Progenitor cell of endocrine pancreas (in vitro differentiated cells): ENCODE results near the gene SLC25A28. TPM values are rescaled to one million over a fixed set of nuclear protein-coding genes. Genes with fewer than 3 reads are reported as not detected.
"Not testable (repeated sequence)": the region's sequence is repeated elsewhere in the genome, so short reads cannot be mapped to it uniquely, and the experiment has no call there.

Experiments
- DNase-seq: peaks from one replicate; pipeline ENCODE4 v3.0.0; 2021; ENCODE audit warnings: low spot score; ENCODE audit not compliant: unreplicated experiment
- H3K27ac Mint-ChIP-seq: 2 replicates; pipeline ENCODE4 v1.8.0; 2021; ENCODE audit warnings: mild to moderate bottlenecking, moderate library complexity, mixed read lengths
- H3K27me3 Mint-ChIP-seq: 2 replicates; pipeline ENCODE4 v1.8.0; 2021; ENCODE audit warnings: mixed read lengths
- H3K36me3 Mint-ChIP-seq: 2 replicates; pipeline ENCODE4 v1.8.0; 2022; ENCODE audit warnings: mixed read lengths; ENCODE audit not compliant: insufficient read depth
- H3K4me1 Mint-ChIP-seq: 2 replicates; pipeline ENCODE4 v1.8.0; 2021; ENCODE audit warnings: low read depth, mixed read lengths
- H3K4me3 Mint-ChIP-seq: 2 replicates; pipeline ENCODE4 v1.8.0; 2021; ENCODE audit warnings: low read depth, mild to moderate bottlenecking, moderate library complexity, mixed read lengths
- H3K9me3 Mint-ChIP-seq: 2 replicates; pipeline ENCODE4 v1.8.0; 2021; ENCODE audit warnings: low read depth, mixed read lengths
- CTCF ChIP-seq: fragments of 200-600 bp; sonication (generic); IDR thresholded peaks from one replicate; pipeline ENCODE4 v1.5.0; 2021; ENCODE audit warnings: antibody characterized with exemption, mild to moderate bottlenecking; ENCODE audit not compliant: unreplicated experiment
- total RNA-seq: library from RNA; stranded (reverse); gene quantifications from 2 replicates; pipeline ENCODE4 v1.2.1, GENCODE V29; 2021

SLC25A28 gene
- total RNA-seq, 1 donor from 2014 or later, result 29.4 TPM

DNA sequence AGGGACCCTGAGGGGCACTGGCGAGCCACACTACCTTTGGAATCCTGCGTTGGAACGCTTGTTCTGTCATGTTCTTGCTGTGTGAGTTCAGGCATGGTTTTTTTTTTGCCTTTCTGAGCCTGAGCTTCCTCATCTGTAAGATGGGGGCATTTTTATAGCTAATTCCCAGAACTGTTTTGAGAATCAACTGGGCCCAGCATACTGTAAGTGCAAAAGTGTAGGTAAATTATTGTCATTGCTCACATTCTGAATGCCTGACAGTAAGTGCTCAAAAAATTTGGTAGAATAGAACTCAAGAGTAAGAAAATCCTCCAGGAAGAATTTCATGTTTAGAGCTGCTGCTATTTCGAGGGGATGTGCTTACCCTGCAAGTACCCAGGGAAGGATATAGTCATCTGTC is 22.2 kb downstream of the SLC25A28 start:
- Mint-ChIP-seq H3K27me3 (peaks cover 23% of the 10 kb centered on the region), H3K27ac (no peak overlapping the region), H3K4me1 (peaks cover 3% of the 10 kb centered on the region), H3K9me3 (peaks cover 7% of the 10 kb centered on the region), H3K4me3 (no peak overlapping the region), H3K36me3 (no peaks in the 10 kb centered on the region)
- DNase-seq, result no peak
- TF ChIP-seq CTCF, result no peak

- not testable (repeated sequence) for H3K9me3 Mint-ChIP-seq, H3K27ac Mint-ChIP-seq, H3K4me1 Mint-ChIP-seq, H3K36me3 Mint-ChIP-seq, H3K4me3 Mint-ChIP-seq, DNase-seq
- peaks cover 23% of the 10 kb centered on the region for H3K27me3 Mint-ChIP-seq
Observed at GRCh38 chr10:99596708-99597107, 23.5 kb downstream of the SLC25A28 start.

DNA sequence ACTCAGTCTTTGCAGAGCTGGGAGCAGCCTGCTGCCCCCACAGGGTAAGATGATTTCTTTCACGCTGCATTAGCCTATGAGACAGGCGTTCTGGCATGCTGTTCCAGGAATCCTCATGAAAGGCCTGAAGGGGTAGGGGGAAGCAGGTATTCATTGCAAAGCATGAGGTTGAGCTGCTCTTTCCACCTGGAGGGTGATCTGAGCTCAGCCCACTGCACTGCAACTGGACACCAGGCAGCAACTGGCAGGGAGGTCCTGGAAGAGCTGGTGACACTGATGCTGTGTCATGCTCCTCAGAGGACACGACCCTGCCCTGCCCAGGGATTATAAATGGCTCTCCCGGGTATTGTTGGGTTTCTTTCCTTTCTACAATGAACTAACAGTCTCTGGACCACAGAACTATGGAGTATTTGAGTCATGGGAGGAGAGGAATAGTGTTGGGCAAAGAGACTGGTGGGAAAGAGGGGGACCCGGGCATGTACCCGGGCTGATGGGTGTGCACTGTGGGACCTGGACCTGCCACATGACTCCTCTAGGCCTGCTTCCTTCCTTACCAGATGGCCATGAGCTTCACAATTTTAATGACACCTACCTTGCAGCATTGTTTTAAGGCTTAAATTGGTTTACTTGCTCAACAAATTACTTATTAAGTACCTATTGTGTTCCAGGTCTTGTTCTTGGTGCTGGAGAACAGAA is 24.3 kb downstream of the SLC25A28 start:
- H3K27ac Mint-ChIP-seq, result no peak overlapping the region
- H3K27me3 Mint-ChIP-seq, result peaks cover 23% of the 10 kb centered on the region
- no peak for TF ChIP-seq CTCF
- H3K9me3 Mint-ChIP-seq, result no peaks in the 10 kb centered on the region
- DNase-seq, result no peak
- no peak overlapping the region for H3K4me3 Mint-ChIP-seq
- no peaks in the 10 kb centered on the region for H3K36me3 Mint-ChIP-seq
- H3K4me1 Mint-ChIP-seq, result peaks cover 3% of the 10 kb centered on the region

DNA sequence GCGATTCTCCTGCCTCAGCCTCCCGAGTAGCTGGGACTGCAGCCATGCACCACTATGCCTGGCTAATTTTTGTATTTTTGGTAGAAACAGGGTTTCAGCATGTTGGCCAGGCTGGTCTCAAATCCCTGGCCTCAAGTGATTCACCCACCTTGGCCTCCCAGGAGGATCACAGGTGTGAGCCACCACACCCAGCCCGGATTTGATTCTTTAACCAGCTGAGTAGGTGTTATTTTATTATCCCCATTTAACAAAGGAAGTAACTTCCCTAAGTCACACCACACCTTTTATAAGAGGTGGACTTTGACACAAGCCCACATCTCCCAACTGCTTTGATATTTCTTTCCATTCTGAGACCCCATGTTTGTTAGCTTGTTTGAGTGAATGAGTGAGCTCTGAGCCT is 25.0 kb downstream of the SLC25A28 start:
- Mint-ChIP-seq H3K9me3 (no peaks in the 10 kb centered on the region), H3K27ac (no peak overlapping the region), H3K27me3 (peaks cover 23% of the 10 kb centered on the region), H3K36me3 (no peaks in the 10 kb centered on the region), H3K4me1 (peaks cover 3% of the 10 kb centered on the region), H3K4me3 (no peak overlapping the region)
- no peak for DNase-seq
- no peak for TF ChIP-seq CTCF

DNA sequence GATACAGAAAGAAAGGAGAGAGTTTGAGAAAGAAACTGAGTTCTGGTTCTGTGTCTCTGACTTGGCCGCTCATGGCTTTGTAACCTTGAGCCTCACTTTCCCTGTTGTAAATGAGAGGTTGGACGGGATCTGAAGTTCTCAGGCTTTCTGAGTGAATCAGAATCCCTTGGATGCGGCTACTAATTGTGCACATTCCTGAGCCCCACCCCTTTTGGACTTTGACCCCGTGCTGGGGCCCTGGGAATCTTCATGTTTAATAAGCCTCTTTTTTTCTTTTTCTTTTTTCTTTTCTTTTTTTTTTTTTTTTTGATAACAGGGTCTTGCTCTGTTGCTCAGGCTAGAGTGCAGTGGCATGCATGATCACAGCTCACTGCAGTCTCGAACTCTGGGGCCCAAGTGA is 26.9 kb downstream of the SLC25A28 start:
- DNase-seq, result no peak
- Mint-ChIP-seq H3K36me3 (no peaks in the 10 kb centered on the region), H3K4me3 (no peak overlapping the region), H3K9me3 (no peaks in the 10 kb centered on the region), H3K27ac (no peak overlapping the region), H3K4me1 (peaks cover 3% of the 10 kb centered on the region), H3K27me3 (peaks cover 5% of the 10 kb centered on the region)
- no peak for TF ChIP-seq CTCF

DNA sequence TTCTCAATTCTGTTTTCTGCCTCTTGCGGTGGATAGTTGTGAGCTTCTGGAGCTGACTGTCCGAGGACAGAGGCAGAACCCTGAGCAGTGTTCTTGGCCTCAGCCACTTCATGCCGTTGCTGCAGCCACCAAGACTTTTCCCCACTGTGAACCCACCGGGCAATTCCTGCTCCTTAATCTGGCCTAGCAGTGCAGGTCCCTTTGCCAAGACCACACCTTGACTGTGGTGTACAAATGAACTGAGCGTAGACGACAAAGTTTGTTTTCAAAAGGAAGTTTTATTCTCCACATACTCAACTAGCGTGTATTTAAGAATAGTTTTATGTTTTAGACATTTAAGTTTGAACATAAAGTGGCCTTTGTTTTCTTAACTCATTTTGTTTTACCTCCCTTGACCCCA is 29.4 kb downstream of the SLC25A28 start:
- Mint-ChIP-seq H3K27me3 (peaks cover 6% of the 10 kb centered on the region), H3K4me1 (peaks cover 3% of the 10 kb centered on the region), H3K27ac (no peak overlapping the region), H3K9me3 (no peaks in the 10 kb centered on the region), H3K36me3 (no peaks in the 10 kb centered on the region), H3K4me3 (no peak overlapping the region)
- TF ChIP-seq CTCF, result no peak
- DNase-seq, result no peak
